Kidney (tissue), 14 donors: ENCODE results near the gene ZC3H12A. TPM values are rescaled to one million over a fixed set of nuclear protein-coding genes. Genes with fewer than 3 reads are reported as not detected.

Experiments used
- DNase-seq, 5 donors: peaks; one replicate each; pipeline ENCODE4 v3.0.0-alpha.2; 2013 to 2020
- FAIRE-seq: peaks from 2 replicates; lab custom pipeline; 2012; peaks lifted over from hg19 to GRCh38; lab: Jason Lieb, UNC
- H3K27ac ChIP-seq, 2 donors: one replicate each; pipeline ENCODE4 v1.7.0; 2013; ENCODE audit warnings: low read depth in 2 of 2, low read length in 2 of 2, inconsistent platforms in 1 of 2
- H3K27me3 ChIP-seq: one replicate; pipeline ENCODE4 v1.7.1; 2013; ENCODE audit warnings: low read length, inconsistent platforms; ENCODE audit not compliant: control insufficient read depth, insufficient read depth
- H3K36me3 ChIP-seq, 3 donors: one replicate each; pipeline versions ENCODE4 v1.7.0 to v1.7.1; 2013; ENCODE audit warnings: low read length in 3 of 3, control low read depth in 1 of 3, inconsistent platforms in 1 of 3; ENCODE audit not compliant: insufficient read depth in 3 of 3, control insufficient read depth in 2 of 3
- H3K4me1 ChIP-seq, 3 donors: one replicate each; pipeline versions ENCODE4 v1.7.0 to v1.7.1; 2013; ENCODE audit warnings: low read length in 3 of 3, inconsistent platforms in 1 of 3, low read depth in 1 of 3; ENCODE audit not compliant: control insufficient read depth in 2 of 3, insufficient read depth in 2 of 3
- H3K4me3 ChIP-seq, 3 donors: one replicate each; pipeline versions ENCODE4 v1.7.0 to v1.8.1; 2013; ENCODE audit warnings: low read length in 3 of 3, control low read depth in 1 of 3, inconsistent platforms in 1 of 3
- H3K9ac ChIP-seq, 3 donors: one replicate each; pipeline versions ENCODE4 v1.7.0 to v1.7.1; 2013; ENCODE audit warnings: low read length in 3 of 3, control low read depth in 1 of 3, inconsistent platforms in 1 of 3
- H3K9me3 ChIP-seq, 3 donors: one replicate each; pipeline versions ENCODE4 v1.7.0 to v1.7.1; 2013; ENCODE audit warnings: low read length in 3 of 3, control low read depth in 1 of 3, inconsistent platforms in 1 of 3; ENCODE audit not compliant: control insufficient read depth in 2 of 3, insufficient read depth in 1 of 3
- intact Hi-C: fragments of 100-400 bp; cut with DNase I; formaldehyde crosslinking; loops from one replicate; pipeline ENCODE4 v1.11.1; 2022
- polyA plus RNA-seq: library from polyadenylated mRNA; stranded (reverse); fragments of 350-450 nt; fragmentation: Illumina TruSeq; extraction: RNeasy Lipid Tissue Mini Kit (QIAGEN cat#74804); gene quantifications from one replicate; pipeline ENCODE4 v1.2.3, GENCODE V29; 2014; ENCODE audit warnings: low read depth, low replicate concordance; ENCODE audit not compliant: insufficient read depth
- total RNA-seq: library from RNA; stranded (reverse); fragmentation: NEBNext Ultra II Directional; extraction: Animal tissue kit (Norgen Biotek cat#: 25700); gene quantifications from one replicate; pipeline ENCODE4 v1.2.1, GENCODE V29; 2021
- TF ChIP-seq, protein P1 (sequence below): IDR thresholded peaks from 3 replicates; pipeline ENCODE4 v1.5.1; 2012; ENCODE audit warnings: mild to moderate bottlenecking, moderate library complexity, borderline replicate concordance; ENCODE audit not compliant: insufficient read depth; ENCODE audit errors: extremely low read depth
- donor health status: control.
- donor health status: control.
- donor health status: control.
- donor health status: control.
- donor health status: control.
- donor health status: DM: yes; HTN: yes; CAD: no.
- donor health status: Normal renal cell carcinoma (clear cell type).

The ZC3H12A gene
- total and polyA plus RNA-seq, 2 donors from 2014 or later = 3.8 to 21.1 TPM

DNA sequence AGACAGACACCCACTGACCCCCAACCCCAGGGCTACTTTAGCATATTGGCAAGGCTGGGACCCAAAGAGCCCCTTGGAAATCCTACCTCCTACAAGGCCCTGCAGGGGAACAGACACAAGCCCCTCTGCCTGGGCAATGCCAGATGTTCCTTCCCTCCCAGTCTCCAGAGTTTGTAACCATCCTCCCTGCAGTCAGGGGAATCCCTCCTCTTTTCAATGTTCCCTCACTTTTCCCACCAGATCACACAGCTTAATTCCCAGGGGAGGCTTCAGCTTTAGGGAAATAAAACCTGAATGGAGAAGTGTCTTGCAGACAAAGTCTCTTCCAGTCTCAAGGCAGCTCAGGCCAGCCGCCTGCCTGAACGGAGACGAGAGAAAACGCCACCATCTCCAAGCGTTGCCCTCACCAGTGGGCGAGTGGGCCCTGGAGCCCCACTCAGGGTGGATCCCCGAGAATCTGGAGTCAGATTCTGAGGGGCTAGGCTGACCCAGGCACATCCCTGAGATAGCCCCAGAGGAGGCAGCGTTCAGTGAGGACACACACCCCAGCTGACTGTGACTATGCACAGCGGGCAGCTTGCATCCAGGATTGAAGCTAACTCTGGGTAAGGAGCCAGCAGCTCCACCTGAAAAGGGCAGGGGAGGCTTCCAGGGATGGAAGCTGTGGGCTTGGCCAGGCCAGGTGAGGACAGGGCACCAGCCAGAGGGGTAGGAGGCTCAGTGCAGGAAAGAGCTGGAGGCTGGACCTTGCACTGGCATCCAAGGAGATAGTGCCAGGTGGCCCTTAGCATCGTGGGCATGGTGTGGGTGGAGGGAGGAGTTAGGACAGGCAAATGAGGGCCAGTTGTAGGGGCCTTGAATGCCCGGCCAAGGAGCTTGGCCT lies 44.0 kb upstream of the ZC3H12A start:
- H3K36me3 ChIP-seq = no peaks in the 10 kb centered on the region
- no peak for FAIRE-seq
- no peak overlapping the region for H3K9ac ChIP-seq
- H3K27me3 ChIP-seq = no peaks in the 10 kb centered on the region
- H3K4me3 ChIP-seq = no peak overlapping the region
- H3K27ac ChIP-seq = no peak overlapping the region
- TF ChIP-seq, protein P1, sequence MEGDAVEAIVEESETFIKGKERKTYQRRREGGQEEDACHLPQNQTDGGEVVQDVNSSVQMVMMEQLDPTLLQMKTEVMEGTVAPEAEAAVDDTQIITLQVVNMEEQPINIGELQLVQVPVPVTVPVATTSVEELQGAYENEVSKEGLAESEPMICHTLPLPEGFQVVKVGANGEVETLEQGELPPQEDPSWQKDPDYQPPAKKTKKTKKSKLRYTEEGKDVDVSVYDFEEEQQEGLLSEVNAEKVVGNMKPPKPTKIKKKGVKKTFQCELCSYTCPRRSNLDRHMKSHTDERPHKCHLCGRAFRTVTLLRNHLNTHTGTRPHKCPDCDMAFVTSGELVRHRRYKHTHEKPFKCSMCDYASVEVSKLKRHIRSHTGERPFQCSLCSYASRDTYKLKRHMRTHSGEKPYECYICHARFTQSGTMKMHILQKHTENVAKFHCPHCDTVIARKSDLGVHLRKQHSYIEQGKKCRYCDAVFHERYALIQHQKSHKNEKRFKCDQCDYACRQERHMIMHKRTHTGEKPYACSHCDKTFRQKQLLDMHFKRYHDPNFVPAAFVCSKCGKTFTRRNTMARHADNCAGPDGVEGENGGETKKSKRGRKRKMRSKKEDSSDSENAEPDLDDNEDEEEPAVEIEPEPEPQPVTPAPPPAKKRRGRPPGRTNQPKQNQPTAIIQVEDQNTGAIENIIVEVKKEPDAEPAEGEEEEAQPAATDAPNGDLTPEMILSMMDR = no peak
- DNase-seq = no peak
- intact Hi-C loops = loop anchor here (10.0 kb wide), 1 partner anchor 726 kb away; no protein-coding TSS in a partner anchor
- no peaks in the 10 kb centered on the region for H3K9me3 ChIP-seq
- no peaks in the 10 kb centered on the region for H3K4me1 ChIP-seq

DNA sequence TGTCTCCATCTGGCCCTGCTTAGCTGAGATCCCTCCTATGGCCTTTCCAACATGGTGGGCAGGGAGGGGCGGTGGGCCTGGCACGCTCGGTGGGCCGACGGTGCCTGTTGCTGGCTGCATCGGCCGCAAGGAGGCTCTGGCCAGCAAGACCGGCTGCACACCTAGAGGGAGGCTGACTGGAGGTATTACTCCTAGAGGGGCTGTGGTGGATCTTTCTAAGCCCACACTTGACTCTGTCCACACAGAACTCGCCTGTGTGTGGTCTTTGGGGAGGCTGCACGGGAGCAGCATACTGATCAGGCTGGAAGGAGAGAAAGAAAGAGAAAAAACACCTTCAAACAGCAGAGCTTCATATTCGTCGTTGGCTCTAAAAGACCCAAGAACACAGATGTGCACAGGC lies 41.7 kb upstream of the ZC3H12A start:
- H3K36me3 ChIP-seq = no peaks in the 10 kb centered on the region
- no peaks in the 10 kb centered on the region for H3K4me1 ChIP-seq
- no peaks in the 10 kb centered on the region for H3K9me3 ChIP-seq
- peak in 1 of 5 donors; percentile 54 for DNase-seq
- TF ChIP-seq, protein P1 = no peak
- H3K27ac ChIP-seq = no peak overlapping the region
- H3K4me3 ChIP-seq = no peak overlapping the region
- no peaks in the 10 kb centered on the region for H3K27me3 ChIP-seq
- no peak for FAIRE-seq
- no peak overlapping the region for H3K9ac ChIP-seq
- intact Hi-C loops = loop anchor here (10.0 kb wide), 1 partner anchor 728 kb away; no protein-coding TSS in a partner anchor

DNA sequence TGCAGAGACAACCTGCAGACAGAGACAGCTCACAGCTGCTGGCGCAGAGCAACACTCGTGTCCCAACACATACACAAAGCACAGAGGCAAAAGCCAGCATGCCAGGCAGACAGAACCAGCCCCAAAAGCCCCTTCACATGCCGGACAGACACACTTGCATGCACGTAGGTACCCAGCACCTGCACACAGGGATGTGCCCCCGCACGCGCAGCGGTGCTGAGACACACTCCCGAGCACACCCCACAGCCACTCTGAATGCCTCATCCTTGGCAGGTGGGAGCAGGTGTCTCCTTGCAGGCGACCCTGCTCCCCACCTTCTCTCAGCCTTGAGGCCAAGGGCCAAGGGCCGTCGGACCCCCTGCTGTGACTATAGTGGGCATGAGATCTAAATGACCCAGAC lies 41.2 kb upstream of the ZC3H12A start:
- Histone ChIP-seq H3K9ac (no peak overlapping the region), H3K27me3 (no peaks in the 10 kb centered on the region), H3K27ac (no peak overlapping the region), H3K4me3 (no peak overlapping the region), H3K9me3 (no peaks in the 10 kb centered on the region), H3K4me1 (no peaks in the 10 kb centered on the region), H3K36me3 (no peaks in the 10 kb centered on the region)
- DNase-seq (peak in 1 of 5 donors; percentile 45), FAIRE-seq (no peak)
- TF ChIP-seq, protein P1 = no peak
- intact Hi-C loops = loop anchor here (10.0 kb wide), 1 partner anchor 728 kb away; no protein-coding TSS in a partner anchor
